HG03469 (cell line): ENCODE results near the gene RARA.

Experiments
- ATAC-seq: cut with Tn5 transposase; IDR thresholded peaks from one replicate; pipeline ENCODE4 v1.9.1; 2021; ENCODE audit warnings: mild to moderate bottlenecking, moderate library complexity, moderate number of reproducible peaks; ENCODE audit not compliant: unreplicated experiment

The RARA gene

GRCh38 chr17:40315678-40316570 is 6.9 kb downstream of the RARA start:
- ATAC-seq = no peak

- ATAC-seq = no peak
Measured at GRCh38 chr17:40316571-40317344, 7.8 kb downstream of the RARA start.

GRCh38 chr17:40317345-40317873 is 8.4 kb downstream of the RARA start:
- ATAC-seq = no peak

DNA sequence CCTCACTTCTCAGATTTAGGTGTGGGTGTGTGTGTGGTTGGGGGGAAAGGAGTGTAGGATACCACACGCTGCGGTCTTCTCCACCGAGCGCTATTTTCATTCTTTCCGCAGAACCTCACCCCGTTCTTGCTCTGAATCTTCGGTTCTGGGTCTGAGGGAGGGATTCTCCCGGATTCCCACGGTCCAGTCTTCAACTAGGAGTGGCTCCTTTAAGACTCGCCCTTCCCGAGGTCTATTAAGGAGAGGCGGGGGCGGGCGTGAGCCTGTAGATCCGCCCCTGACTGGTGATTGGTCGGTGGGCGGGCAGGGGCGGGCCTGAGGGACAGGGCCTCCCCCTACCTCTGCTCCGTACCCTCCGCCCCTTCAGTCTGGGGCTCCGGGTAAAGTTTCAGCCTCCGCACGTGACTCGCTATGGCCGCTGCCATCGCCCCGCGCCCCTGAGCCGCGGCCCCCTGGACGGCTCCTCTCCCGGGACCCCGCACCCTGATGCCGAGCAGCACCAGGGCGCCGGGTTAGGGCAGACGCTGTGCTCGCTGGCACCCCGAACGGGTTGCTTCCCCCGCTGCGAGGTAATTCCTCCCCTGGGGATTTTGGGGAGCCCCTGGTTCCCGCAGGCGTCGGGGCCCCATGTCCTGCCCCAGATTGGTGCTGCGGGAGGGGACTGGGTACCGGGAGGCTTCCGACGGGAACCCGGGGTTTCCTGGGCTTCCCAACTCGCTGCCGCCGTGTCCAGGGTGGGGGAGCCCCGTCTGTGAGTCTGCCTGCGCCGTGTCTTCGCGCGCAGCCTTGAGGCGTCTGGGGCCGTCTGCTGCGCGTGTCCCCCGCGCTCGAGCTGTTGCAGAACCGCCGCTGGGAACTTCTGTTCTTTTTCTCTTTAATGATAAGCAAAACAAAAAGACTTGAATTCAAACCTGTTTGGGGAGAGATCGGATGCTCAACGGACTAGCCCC is 9.2 kb downstream of the RARA start:
- peak; percentile 38 for ATAC-seq

- no peak for ATAC-seq
Measured at GRCh38 chr17:40318830-40319391, 9.9 kb downstream of the RARA start.

- no peak for ATAC-seq
Measured at GRCh38 chr17:40319651-40320540, 10.9 kb downstream of the RARA start.

DNA sequence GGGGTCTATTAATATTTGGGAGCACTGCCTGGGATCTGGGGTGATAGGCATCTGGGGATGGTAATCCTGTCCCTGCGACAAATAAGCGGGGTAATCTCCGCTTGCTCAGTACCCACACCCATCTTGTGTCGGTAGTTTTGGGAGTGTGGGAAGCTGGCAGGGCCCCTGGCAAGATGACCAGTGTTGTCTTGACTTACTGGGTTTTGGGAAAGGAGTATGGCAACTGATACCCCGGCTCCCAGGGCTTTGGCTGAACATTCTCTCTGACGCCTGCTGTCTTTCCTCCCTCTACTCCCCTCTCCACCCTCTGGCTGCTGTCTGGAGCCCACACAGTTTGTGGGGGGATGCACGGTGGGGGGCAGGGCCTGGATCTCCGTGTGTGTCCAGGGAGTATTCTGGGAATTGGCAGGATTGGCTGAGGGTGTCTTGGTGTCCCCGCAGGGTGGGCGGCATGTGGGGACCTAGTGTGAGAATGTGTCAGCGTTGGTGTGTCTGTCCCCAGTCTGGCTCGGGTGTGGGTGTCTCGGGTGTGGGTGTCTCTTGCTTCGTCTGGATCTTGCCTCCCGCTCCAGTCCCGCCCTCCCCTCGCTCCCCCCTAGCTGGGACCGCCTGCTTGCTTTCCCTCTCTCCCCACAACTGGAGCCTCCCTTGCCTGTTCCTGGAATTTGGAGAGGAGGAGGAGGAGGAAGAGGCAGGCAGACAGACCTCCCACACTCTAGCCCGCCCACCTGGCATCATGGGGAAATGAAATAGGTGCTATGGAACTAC is 12.0 kb downstream of the RARA start:
- no peak for ATAC-seq

DNA sequence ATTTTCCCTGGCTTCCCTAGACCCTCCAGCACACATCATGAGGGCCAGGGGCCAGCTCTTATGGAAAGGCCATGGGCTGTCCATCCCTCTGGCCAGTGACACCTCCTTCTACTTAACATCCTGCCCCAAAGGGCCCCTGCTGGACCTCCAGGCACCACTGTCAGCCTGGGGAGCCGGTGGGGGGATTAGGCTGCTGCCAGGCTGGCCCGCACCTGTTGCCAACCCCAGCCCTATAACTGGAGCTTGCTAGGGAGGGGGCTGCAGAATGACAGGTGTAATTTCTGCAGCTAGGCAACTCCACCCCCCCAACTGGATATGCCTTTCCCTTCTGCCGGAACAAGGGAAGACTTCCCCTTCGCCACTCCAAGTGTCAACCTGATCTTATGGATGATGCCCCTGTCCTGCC is 12.5 kb downstream of the RARA start:
- ATAC-seq = no peak

DNA sequence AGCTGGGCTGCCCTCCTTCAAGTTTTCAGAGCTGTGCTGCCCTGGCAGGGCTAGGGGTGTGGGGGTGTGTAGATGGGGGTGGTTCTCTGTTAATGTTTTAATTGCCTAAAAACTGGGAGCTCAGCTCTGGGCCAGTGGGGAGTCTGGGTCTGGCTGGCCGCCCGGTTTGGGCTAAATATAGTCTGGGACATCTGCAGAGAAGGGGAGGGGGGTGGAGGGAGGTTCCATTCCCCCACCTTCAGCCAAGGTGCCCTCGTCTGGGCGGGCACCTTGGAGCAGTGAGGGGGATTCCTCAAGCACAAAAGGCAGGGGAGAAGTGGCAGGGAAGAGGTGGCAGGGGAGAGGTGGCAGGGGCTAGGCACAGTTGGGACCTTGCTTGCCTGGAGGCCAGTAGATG is 13.0 kb downstream of the RARA start:
- ATAC-seq = no peak

DNA sequence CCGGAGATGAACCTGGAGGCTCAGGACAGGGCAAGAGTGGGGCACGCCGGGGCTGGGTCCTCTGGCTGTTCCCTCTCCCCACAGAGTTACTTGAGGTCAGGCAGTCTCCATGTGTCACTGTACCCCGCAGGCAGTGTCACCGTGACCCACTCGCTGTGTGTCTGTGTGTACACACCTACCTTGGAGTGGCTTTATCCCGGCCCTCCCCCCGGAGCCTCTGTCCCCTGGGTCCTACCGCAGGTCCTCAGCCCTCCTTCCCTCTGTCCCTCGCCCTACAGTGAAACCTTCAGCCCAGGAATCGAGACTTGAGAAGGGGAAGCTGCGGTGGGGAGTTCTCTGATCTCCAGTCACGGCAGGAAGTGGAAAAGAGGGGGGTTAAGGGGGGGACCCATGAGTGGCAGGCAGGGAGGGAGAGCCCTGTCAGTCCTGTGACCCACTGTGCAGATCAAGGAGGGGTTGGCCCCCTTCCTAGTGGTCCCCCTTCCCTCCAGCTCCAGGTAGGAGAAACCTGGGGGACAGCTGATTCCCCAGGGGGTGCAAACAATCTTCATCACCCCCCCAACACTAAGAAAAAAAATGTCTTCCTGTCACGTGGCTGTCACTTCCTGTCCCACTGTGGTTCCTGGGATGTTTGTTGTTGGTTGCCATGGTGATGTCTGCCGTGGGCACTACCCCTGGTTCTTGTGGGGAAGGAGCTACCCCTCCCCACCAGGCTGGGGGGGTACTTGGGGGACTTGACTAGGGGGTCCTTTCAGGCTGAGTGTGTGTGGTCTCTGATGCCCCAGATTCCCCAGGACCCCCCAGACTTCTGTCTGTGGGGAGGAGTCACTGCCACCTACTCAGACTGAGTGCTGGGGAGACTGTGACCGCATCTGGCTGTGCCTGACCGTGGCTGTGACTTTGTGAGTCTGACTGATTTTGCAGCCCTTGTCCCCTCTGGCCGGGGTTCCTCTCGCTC is 13.7 kb downstream of the RARA start:
- ATAC-seq = no peak

- no peak for ATAC-seq
Measured at GRCh38 chr17:40323391-40324381, 14.7 kb downstream of the RARA start.

GRCh38 chr17:40325156-40326013 is 16.4 kb downstream of the RARA start:
- no peak for ATAC-seq

DNA sequence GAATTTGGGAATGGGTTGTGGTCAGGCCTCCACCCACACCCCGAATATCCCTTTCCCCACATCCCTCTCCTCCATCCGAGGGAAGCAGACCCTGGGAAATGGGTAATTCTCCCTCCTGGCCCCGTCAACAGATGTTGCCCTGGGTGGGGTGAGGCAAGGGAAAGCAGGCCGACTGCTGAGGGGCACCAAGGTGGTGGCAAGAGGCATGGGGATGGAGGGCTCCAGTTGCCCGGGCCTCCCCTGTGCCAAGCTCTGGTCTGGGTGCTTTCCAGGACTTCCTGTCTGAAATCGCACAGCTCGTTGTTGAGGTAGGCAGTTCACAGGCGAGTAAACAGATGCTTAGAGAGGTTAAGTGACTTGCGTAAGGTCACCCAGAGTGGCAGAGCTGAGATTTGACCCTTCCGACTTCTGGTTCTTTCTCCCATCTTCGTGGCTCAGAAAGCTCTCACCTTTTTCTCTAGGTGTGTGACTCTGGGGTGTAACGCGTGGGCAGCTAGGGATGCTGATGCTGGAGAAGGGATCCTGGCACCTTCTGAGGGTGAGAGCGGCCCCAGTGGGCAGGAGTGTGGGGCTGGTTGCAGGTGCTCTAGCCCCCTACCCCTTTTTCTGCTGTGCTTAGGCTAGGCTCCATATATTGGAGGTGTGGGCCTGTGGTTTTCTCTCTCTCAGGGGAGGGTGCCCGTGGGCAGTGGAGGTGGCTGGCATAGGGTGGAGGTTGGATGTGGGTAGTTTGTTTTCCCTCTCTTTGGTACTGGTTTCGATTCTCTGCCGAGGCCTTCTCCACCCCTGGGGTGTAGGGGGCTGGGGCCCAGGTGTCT is 17.2 kb downstream of the RARA start:
- no peak for ATAC-seq

- no peak for ATAC-seq
Measured at GRCh38 chr17:40326832-40327199, 17.8 kb downstream of the RARA start.
